H9 (cell line): ENCODE data around the gene NR0B1. TPM values are rescaled to one million over a fixed set of nuclear protein-coding genes. Genes with fewer than 3 reads are reported as not detected.

Source experiments
- DNase-seq: peaks from one replicate; pipeline ENCODE4 v3.0.0-alpha.2; 2017
- H2AFZ ChIP-seq: one replicate; pipeline ENCODE4 v1.6.1; 2013; ENCODE audit warnings: mild to moderate bottlenecking, low read length, control low read depth, moderate library complexity
- H2AK5ac ChIP-seq: 2 replicates; pipeline ENCODE4 v1.6.1; 2013; ENCODE audit warnings: low read length, control low read depth, mixed read lengths; ENCODE audit not compliant: insufficient read length
- H2BK120ac ChIP-seq: one replicate; pipeline ENCODE4 v1.6.1; 2013; ENCODE audit warnings: low read depth, mild to moderate bottlenecking, low read length, control low read depth, inconsistent platforms; ENCODE audit not compliant: poor library complexity, severe bottlenecking
- H2BK12ac ChIP-seq: 2 replicates; pipeline ENCODE4 v1.6.1; 2013; ENCODE audit warnings: low read length, control low read depth, mixed read lengths, low read depth; ENCODE audit not compliant: insufficient read length
- H2BK15ac ChIP-seq: 2 replicates; pipeline ENCODE4 v1.6.1; 2013; ENCODE audit warnings: low read depth, low read length, control low read depth
- H2BK20ac ChIP-seq: one replicate; pipeline ENCODE4 v1.6.1; 2013; ENCODE audit warnings: low read depth, mild to moderate bottlenecking, low read length, control low read depth, inconsistent platforms; ENCODE audit not compliant: poor library complexity, severe bottlenecking
- H2BK5ac ChIP-seq: 2 replicates; pipeline ENCODE4 v1.6.1; 2013; ENCODE audit warnings: low read length, control low read depth, mixed read lengths; ENCODE audit not compliant: insufficient read length
- H3K14ac ChIP-seq: 2 replicates; pipeline ENCODE4 v1.6.1; 2013; ENCODE audit warnings: low read length, control low read depth; ENCODE audit not compliant: insufficient read depth
- H3K18ac ChIP-seq: 2 replicates; pipeline ENCODE4 v1.6.1; 2013; ENCODE audit warnings: low read depth, mild to moderate bottlenecking, mixed read lengths, low read length, control low read depth; ENCODE audit not compliant: insufficient read length
- H3K23ac ChIP-seq: 2 replicates; pipeline ENCODE4 v1.6.1; 2013; ENCODE audit warnings: low read length, control low read depth, mixed read lengths, low read depth; ENCODE audit not compliant: insufficient read length
- H3K23me2 ChIP-seq: 2 replicates; pipeline ENCODE4 v1.6.1; 2013; ENCODE audit warnings: low read depth, mild to moderate bottlenecking, mixed read lengths, low read length, control low read depth; ENCODE audit not compliant: insufficient read length, poor library complexity, severe bottlenecking
- H3K27ac ChIP-seq: 2 replicates; pipeline ENCODE4 v1.5.1; 2013; ENCODE audit warnings: low read length, control low read depth, mixed read lengths, low read depth; ENCODE audit not compliant: insufficient read length
- H3K27me3 ChIP-seq: 2 replicates; pipeline ENCODE4 v1.6.1; 2013; ENCODE audit warnings: low read length, control low read depth, inconsistent platforms; ENCODE audit not compliant: insufficient read depth
- H3K4ac ChIP-seq: 2 replicates; pipeline ENCODE4 v1.6.1; 2013; ENCODE audit warnings: low read depth, mild to moderate bottlenecking, control low read depth, inconsistent platforms, low read length, moderate library complexity
- H3K4me1 ChIP-seq: 2 replicates; pipeline ENCODE4 v1.6.1; 2013; ENCODE audit warnings: low read length, control low read depth, inconsistent platforms; ENCODE audit not compliant: insufficient read depth
- H3K4me2 ChIP-seq: 2 replicates; pipeline ENCODE4 v1.6.1; 2013; ENCODE audit warnings: low read length, control low read depth, mixed read lengths; ENCODE audit not compliant: insufficient read length, insufficient read depth
- H3K56ac ChIP-seq: 2 replicates; pipeline ENCODE4 v1.6.1; 2013; ENCODE audit warnings: low read depth, mild to moderate bottlenecking, mixed read lengths, low read length, control low read depth; ENCODE audit not compliant: insufficient read length
- H3K79me1 ChIP-seq: 2 replicates; pipeline ENCODE4 v1.6.1; 2013; ENCODE audit warnings: low read depth, mild to moderate bottlenecking, moderate library complexity, low read length, control low read depth, inconsistent platforms; ENCODE audit not compliant: insufficient read depth, poor library complexity, severe bottlenecking
- H3K79me2 ChIP-seq: 2 replicates; pipeline ENCODE4 v1.6.1; 2013; ENCODE audit warnings: low read length, control low read depth, inconsistent platforms; ENCODE audit not compliant: insufficient read depth
- H3K9ac ChIP-seq: 2 replicates; pipeline ENCODE4 v1.6.1; 2013; ENCODE audit warnings: low read length, control low read depth, mixed read lengths; ENCODE audit not compliant: insufficient read length; ENCODE audit errors: extremely low read depth
- H3K9me3 ChIP-seq: one replicate; pipeline ENCODE4 v1.6.1; 2013; ENCODE audit warnings: low read depth, low read length, inconsistent platforms; ENCODE audit not compliant: control insufficient read depth
- H3T11ph ChIP-seq: one replicate; pipeline ENCODE4 v1.6.1; 2013; ENCODE audit warnings: mild to moderate bottlenecking, low read length, control low read depth, inconsistent platforms
- H4K20me1 ChIP-seq: one replicate; pipeline ENCODE4 v1.6.1; 2013; ENCODE audit not compliant: control insufficient read depth, insufficient read length, insufficient read depth
- H4K5ac ChIP-seq: 2 replicates; pipeline ENCODE4 v1.6.1; 2013; ENCODE audit warnings: low read depth, mild to moderate bottlenecking, mixed read lengths, low read length, control low read depth; ENCODE audit not compliant: insufficient read length
- H4K8ac ChIP-seq: replicated peaks from 2 replicates; pipeline ENCODE4 v1.6.1; 2013; ENCODE audit warnings: low read length, control low read depth, mixed read lengths, low read depth; ENCODE audit not compliant: insufficient read length
- H4K91ac ChIP-seq: 2 replicates; pipeline ENCODE4 v1.6.1; 2013; ENCODE audit warnings: low read depth, mild to moderate bottlenecking, moderate library complexity, mixed read lengths, low read length, control low read depth; ENCODE audit not compliant: insufficient read length
- H3K27ac Mint-ChIP-seq, 3 experiments: 2 replicates in 2 of 3; 3 replicates in 1 of 3; pipeline ENCODE4 v1.8.0; 2020 to 2021; ENCODE audit warnings: mixed read lengths in 3 of 3, mild to moderate bottlenecking in 1 of 3, moderate library complexity in 1 of 3
- H3K27me3 Mint-ChIP-seq: 2 replicates; pipeline ENCODE4 v1.8.0; 2021; ENCODE audit warnings: low read depth, mild to moderate bottlenecking, moderate library complexity, mixed read lengths
- H3K36me3 Mint-ChIP-seq, 3 experiments: 2 replicates in 2 of 3; 3 replicates in 1 of 3; pipeline ENCODE4 v1.8.0; 2020 to 2021; ENCODE audit warnings: low read depth in 3 of 3, mixed read lengths in 3 of 3; ENCODE audit not compliant: insufficient read depth in 1 of 3
- H3K4me1 Mint-ChIP-seq, 2 experiments: 2 replicates each; pipeline ENCODE4 v1.8.0; 2020; ENCODE audit warnings: mixed read lengths in 2 of 2
- H3K4me3 Mint-ChIP-seq, 2 experiments: 2 replicates in 1 of 2; 3 replicates in 1 of 2; pipeline ENCODE4 v1.8.0; 2020 to 2021; ENCODE audit warnings: mild to moderate bottlenecking in 2 of 2, mixed read lengths in 2 of 2, moderate library complexity in 1 of 2
- H3K9me3 Mint-ChIP-seq, 2 experiments: 2 replicates in 1 of 2; 3 replicates in 1 of 2; pipeline ENCODE4 v1.8.0; 2020; ENCODE audit warnings: mild to moderate bottlenecking in 2 of 2, mixed read lengths in 2 of 2, moderate library complexity in 1 of 2
- total RNA-seq: library from RNA; stranded (reverse); gene quantifications from 2 replicates; pipeline ENCODE4 v1.2.1, GENCODE V29; 2021
- TF ChIP-seq, protein P1 (sequence below): fragments of 200-600 bp; sonication (generic); conservative IDR thresholded peaks from 3 replicates; pipeline ENCODE4 v1.8.0; 2021; ENCODE audit warnings: antibody characterized with exemption, mild to moderate bottlenecking

NR0B1 gene
- total RNA-seq, 1 experiment from 2014 or later, result not detected

GRCh38 chrX:30282527-30282926 lies 26.7 kb downstream of the NR0B1 start:
- Histone ChIP-seq H4K20me1 (no peaks in the 10 kb centered on the region), H3K4me2 (no peak overlapping the region), H2BK5ac (no peak overlapping the region), H3K18ac (no peak overlapping the region), H3K4me1 (no peaks in the 10 kb centered on the region), H2AFZ (no peak overlapping the region), H3K79me2 (no peaks in the 10 kb centered on the region), H2BK12ac (no peak overlapping the region), H3K9ac (no peak overlapping the region), H2BK120ac (no peak overlapping the region), H3T11ph (no peak overlapping the region), H4K8ac (no peak overlapping the region), H2AK5ac (no peak overlapping the region), H3K23ac (no peak overlapping the region), H3K23me2 (no peaks in the 10 kb centered on the region), H3K9me3 (no peaks in the 10 kb centered on the region), H3K79me1 (no peaks in the 10 kb centered on the region), H3K14ac (no peak overlapping the region), H3K4ac (no peak overlapping the region), H2BK20ac (no peak overlapping the region), H3K27me3 (no peaks in the 10 kb centered on the region), H4K5ac (no peak overlapping the region), H4K91ac (no peak overlapping the region), H2BK15ac (no peak overlapping the region), H3K56ac (no peak overlapping the region), H3K27ac (no peak overlapping the region)
- DNase-seq, result no peak
- Mint-ChIP-seq H3K4me1 (0 out of 4 replicates have a peak, but pooled peaks cover 0 to 3% of the 10 kb centered on the region in 2 experiments), H3K27me3 (no peaks in the 10 kb centered on the region), H3K36me3 (no peaks in the 10 kb centered on the region; a peak in 1 of 7 replicates), H3K4me3 (no peak overlapping the region), H3K9me3 (peaks cover 4 to 45% of the 10 kb centered on the region in 2 experiments; a peak in 4 of 5 replicates), H3K27ac (no peak overlapping the region)
- TF ChIP-seq, protein P1, sequence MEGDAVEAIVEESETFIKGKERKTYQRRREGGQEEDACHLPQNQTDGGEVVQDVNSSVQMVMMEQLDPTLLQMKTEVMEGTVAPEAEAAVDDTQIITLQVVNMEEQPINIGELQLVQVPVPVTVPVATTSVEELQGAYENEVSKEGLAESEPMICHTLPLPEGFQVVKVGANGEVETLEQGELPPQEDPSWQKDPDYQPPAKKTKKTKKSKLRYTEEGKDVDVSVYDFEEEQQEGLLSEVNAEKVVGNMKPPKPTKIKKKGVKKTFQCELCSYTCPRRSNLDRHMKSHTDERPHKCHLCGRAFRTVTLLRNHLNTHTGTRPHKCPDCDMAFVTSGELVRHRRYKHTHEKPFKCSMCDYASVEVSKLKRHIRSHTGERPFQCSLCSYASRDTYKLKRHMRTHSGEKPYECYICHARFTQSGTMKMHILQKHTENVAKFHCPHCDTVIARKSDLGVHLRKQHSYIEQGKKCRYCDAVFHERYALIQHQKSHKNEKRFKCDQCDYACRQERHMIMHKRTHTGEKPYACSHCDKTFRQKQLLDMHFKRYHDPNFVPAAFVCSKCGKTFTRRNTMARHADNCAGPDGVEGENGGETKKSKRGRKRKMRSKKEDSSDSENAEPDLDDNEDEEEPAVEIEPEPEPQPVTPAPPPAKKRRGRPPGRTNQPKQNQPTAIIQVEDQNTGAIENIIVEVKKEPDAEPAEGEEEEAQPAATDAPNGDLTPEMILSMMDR, result no peak
